GM12801 (cell line): ENCODE data around the gene PTPRM.

Experiments
- CTCF ChIP-seq: IDR thresholded peaks from one replicate; pipeline ENCODE4 v1.5.1; 2011; ENCODE audit warnings: control low read depth; ENCODE audit not compliant: insufficient read length; ENCODE audit errors: extremely low read depth

Gene PTPRM

GRCh38 chr18:7871560-7872456, 304.7 kb downstream of the PTPRM start:
- TF ChIP-seq CTCF: no peak

- TF ChIP-seq CTCF: no peak
These were observed 305.5 kb downstream of the PTPRM start for GRCh38 chr18:7872569-7872968.

GRCh38 chr18:7873316-7873715, 306.2 kb downstream of the PTPRM start:
- no peak for TF ChIP-seq CTCF

- TF ChIP-seq CTCF: no peak
These were observed 309.4 kb downstream of the PTPRM start for GRCh38 chr18:7876354-7877104.

- no peak for TF ChIP-seq CTCF
These were observed 310.5 kb downstream of the PTPRM start for GRCh38 chr18:7877609-7878008.

GRCh38 chr18:7878265-7879211, 311.4 kb downstream of the PTPRM start:
- no peak for TF ChIP-seq CTCF
